ENCODE data around the gene AFF1. TPM values are rescaled to one million over a fixed set of nuclear protein-coding genes. Genes with fewer than 3 reads are reported as not detected.

AFF1 gene
- total RNA-seq, 2 experiments from 2014 or later, result 28.7 to 69.7 TPM

DNA sequence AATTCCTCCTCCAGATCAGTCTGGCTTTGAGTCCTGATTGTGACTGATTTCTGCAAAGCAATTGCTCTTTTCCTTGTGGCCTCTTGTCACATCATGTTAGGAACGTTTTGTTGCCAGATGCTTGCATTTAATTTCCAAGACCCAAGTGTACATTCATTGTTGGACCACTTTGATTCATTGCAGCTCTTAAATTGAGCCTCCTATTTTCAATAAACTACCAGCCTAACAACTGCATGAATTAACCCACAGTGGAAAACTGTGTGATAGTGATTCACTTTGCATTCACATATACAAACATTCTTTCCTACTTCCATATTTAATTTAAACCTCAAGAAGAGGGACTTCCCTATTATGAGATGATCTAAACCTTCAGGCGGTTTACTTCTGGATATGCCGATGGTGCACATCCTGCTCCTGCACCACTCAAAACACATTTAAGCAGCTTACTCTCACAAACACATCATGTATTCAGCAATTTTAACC is 118.4 kb downstream of the AFF1 start:
- BruUV-seq (replicated peaks), result no TSS peak
- POLR2A ChIA-PET, result interaction anchor here (0.5 to 1.8 kb wide), 3 partner anchors 17 to 121 kb away, joined by 4 to 6 read pairs (median 4); no protein-coding TSS in a partner anchor
- Histone ChIP-seq H2AFZ (ENCODE audit: low read length) (no peak overlapping the region), H4K20me1 (ENCODE audit: insufficient read depth, low read length) (no peaks in the 10 kb centered on the region), H3K4me1 (ENCODE audit: insufficient read depth, low read length, poor library complexity, severe bottlenecking) (peaks cover 27% of the 10 kb centered on the region), H3K9me3 (ENCODE audit: low read length) (no peaks in the 10 kb centered on the region), H3K79me2 (ENCODE audit: insufficient read depth, low read depth, low read length) (peaks cover 15% of the 10 kb centered on the region), H3K9me2 (ENCODE audit: insufficient read depth, low read length) (no peaks in the 10 kb centered on the region), H3K36me3 (ENCODE audit: insufficient read depth, low read length) (peaks cover 23% of the 10 kb centered on the region), H3K4me3 (ENCODE audit: low read depth, low read length, poor library complexity, severe bottlenecking) (no peak overlapping the region), H3K4me2 (ENCODE audit: low read length) (peak overlapping the region; percentile 29), H3K27ac (ENCODE audit: low read depth, low read length, poor library complexity, severe bottlenecking) (no peak overlapping the region)
- CTCF ChIA-PET (ENCODE audit: unreplicated experiment), result interaction anchor here (1.1 kb wide), 1 partner anchor 10 kb away, joined by 3 read pairs; no protein-coding TSS in a partner anchor
- DNase-seq (ENCODE audit: low spot score), result no peak
- TF ChIP-seq CTCF (conservative IDR thresholded peaks at IDR 0.05; ENCODE audit: low read length) (no peak), EZH2phosphoT487 (IDR thresholded peaks at IDR 0.05; ENCODE audit: borderline replicate concordance, low read depth, low read length) (no peak)
- intact Hi-C loops (cut with micrococcal nuclease; ENCODE audit: unreplicated experiment), result no loop called here

DNA sequence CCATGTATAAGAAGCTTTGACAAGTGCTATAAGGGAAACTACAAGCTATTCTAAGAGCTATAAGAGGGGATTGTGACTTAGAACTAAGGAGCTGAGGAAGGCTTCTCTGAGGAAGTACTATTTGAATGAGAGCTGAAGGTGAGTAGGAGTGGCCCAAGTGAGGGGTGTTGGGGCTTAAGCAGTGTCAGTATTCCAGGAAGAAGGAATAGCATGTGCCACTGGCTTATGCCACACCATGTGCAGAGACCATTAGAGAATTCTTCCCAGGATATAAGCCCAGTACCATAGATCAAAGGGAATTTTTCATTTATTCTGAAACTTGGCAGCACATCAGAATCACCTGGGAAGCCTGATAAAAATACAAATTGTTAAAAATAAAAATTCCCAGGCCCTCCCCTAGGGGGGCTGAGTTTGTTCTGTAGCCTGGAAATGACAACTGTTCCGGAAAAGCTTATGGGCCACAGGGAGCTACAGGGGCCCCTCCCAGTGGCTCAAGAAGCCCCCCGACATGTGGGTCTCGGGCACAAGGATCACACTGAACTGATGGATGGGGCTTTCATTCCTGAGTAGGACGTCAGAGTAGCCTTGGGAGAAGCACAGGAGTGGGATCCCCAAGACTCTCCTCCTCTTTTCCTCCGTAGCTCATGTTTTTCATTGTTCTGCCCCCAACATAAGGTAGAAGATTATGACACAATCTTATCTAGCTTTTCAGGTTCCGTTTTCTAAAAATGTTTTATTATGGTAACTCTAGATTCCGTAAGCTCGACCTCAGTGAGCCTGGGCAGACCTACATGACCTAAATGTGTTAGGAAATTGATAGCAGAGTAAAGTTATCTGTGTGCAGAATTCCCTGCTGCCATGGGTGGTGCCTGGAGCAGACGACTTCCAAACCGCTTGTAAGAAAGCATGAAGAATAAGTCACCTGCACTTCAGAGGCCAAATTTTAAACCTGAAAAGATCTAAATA is 119.3 kb downstream of the AFF1 start:
- peaks cover 27% of the 10 kb centered on the region for H3K4me1 ChIP-seq (ENCODE audit: insufficient read depth, low read length, poor library complexity, severe bottlenecking)
- BruUV-seq (replicated peaks), result no TSS peak
- intact Hi-C loops (cut with micrococcal nuclease; ENCODE audit: unreplicated experiment), result no loop called here
- H3K79me2 ChIP-seq (ENCODE audit: insufficient read depth, low read depth, low read length), result peaks cover 15% of the 10 kb centered on the region
- peak overlapping the region; percentile 60 for H3K4me2 ChIP-seq (ENCODE audit: low read length)
- H3K9me2 ChIP-seq (ENCODE audit: insufficient read depth, low read length), result no peaks in the 10 kb centered on the region
- H3K27ac ChIP-seq (ENCODE audit: low read depth, low read length, poor library complexity, severe bottlenecking), result peak overlapping the region; percentile 11
- CTCF ChIA-PET (ENCODE audit: unreplicated experiment), result interaction anchor here (1.1 kb wide), 1 partner anchor 11 kb away, joined by 3 read pairs; no protein-coding TSS in a partner anchor
- no peaks in the 10 kb centered on the region for H3K9me3 ChIP-seq (ENCODE audit: low read length)
- H3K4me3 ChIP-seq (ENCODE audit: low read depth, low read length, poor library complexity, severe bottlenecking), result peak overlapping the region; percentile 7
- TF ChIP-seq EZH2phosphoT487 (IDR thresholded peaks at IDR 0.05; ENCODE audit: borderline replicate concordance, low read depth, low read length) (no peak), CTCF (conservative IDR thresholded peaks at IDR 0.05; ENCODE audit: low read length) (no peak)
- POLR2A ChIA-PET, result interaction anchor here (0.5 to 1.8 kb wide), 10 partner anchors 9 to 408 kb away, joined by 3 to 8 read pairs (median 4); no protein-coding TSS in a partner anchor
- peak; percentile 18 for DNase-seq (ENCODE audit: low spot score)
- H4K20me1 ChIP-seq (ENCODE audit: insufficient read depth, low read length), result no peaks in the 10 kb centered on the region
- H2AFZ ChIP-seq (ENCODE audit: low read length), result no peak overlapping the region
- peaks cover 17% of the 10 kb centered on the region for H3K36me3 ChIP-seq (ENCODE audit: insufficient read depth, low read length)
